Measurements from ENCODE around the gene LYRM4.
A peak's percentile ranks its signal among the peaks of the same experiment; 100 is the strongest.

Gene LYRM4

GRCh38 chr6:5149159-5149704 is 111.5 kb downstream of the LYRM4 start:
- DNase-seq = no peak

DNA sequence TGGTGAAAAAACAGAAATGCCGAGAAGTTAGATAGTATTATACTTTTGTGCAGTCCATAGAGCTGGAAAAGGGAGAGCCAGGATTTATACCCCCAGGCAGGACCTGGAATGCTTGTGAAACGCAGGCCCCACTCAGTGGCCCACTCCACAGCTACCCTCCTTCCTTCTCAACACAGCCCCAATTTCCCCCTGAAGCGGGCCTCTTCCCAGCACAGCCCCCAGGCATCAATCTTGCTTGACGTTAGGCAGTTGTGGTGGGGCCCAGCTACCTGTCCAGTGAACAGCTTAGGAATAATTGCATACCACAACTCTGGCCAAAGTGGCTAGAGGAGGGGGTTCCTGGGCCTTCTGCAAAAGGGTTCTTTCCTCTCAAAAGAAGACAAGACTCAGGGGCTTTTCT is 114.4 kb downstream of the LYRM4 start:
- DNase-seq = no peak

GRCh38 chr6:5143634-5144311 is 117.0 kb downstream of the LYRM4 start:
- peak in 54 of 56 donors; percentile 24 to 95 (median 71) for DNase-seq

GRCh38 chr6:5142915-5143314 is 117.8 kb downstream of the LYRM4 start:
- DNase-seq = no peak

- no peak for DNase-seq
These were observed 118.6 kb downstream of the LYRM4 start for GRCh38 chr6:5142131-5142530.

GRCh38 chr6:5141046-5141445 is 119.7 kb downstream of the LYRM4 start:
- DNase-seq = no peak

DNA sequence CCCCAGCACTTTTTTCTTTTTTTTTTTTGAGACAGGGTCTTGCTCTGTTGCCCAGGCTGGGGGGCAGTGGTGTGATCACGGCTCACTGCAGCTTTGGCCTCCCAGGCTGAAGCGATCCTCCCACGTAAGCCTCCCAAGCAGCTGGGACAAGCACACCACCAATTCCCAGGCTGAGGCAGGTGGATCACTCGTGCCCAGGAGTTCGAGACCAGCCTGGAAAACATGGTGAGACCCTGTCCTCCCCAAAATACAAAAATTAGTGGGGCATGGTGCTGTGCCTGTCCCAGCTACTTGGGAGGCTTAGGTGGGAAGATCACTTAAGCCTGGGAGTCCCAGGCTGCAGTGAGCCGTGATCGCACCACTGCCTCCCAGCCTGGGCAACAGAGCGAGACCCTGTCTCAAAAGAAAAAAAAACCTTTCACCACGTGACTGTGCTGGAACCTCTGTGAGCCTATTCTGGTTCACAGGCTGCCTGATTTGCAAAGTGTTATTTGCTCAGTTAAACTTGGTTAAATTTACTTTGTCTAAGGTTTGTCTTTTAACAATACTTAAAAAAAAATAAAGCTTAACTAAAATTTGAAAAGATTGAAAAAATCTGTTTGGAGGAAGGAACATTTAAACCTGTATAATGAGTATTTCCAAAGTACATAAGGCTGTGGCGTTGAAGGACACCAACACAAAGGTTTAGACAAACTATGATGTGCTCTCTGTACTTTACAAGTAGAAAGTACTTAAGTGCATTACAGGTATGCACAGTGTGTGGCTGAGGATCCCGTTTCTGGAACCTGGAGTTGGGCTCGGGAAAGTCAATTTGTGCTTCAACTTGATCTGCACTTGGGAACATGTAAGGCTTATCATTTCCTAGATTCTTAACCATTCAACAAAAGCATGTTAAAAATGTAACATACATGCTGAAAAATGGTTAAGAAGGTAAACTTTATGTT is 120.7 kb downstream of the LYRM4 start:
- DNase-seq = no peak

GRCh38 chr6:5138995-5139827 is 121.5 kb downstream of the LYRM4 start:
- no peak for DNase-seq

- no peak for DNase-seq
These were observed 123.9 kb downstream of the LYRM4 start for GRCh38 chr6:5136851-5137250.

DNA sequence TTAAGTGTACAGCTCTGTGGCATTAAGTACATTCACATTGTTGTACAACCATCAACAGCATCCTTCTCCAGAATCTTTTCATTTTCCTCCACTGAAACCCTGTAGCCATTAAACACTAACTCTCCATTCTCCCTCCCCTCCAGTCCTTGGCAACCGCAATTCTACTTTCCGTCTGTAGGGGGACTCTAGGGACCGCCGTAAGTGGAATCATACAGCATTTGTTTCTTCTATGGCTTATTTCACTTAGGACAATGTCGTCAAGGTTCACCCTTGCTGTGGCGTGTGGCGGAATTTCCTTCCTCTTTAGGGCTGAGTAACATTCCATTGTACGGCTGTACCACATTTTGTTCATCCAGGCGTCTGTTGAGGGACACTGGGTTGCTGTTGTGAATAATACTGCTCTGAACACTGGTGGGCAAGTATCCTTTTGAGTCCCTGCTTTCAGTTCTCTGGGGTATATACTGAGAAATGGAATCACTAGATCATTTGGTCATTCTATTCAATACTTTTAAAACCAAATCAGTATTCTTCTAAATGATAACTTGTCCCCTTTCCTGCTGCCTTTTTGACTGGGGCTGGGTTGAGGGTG is 124.9 kb downstream of the LYRM4 start:
- peak in 1 of 56 donors; percentile 21 for DNase-seq

DNA sequence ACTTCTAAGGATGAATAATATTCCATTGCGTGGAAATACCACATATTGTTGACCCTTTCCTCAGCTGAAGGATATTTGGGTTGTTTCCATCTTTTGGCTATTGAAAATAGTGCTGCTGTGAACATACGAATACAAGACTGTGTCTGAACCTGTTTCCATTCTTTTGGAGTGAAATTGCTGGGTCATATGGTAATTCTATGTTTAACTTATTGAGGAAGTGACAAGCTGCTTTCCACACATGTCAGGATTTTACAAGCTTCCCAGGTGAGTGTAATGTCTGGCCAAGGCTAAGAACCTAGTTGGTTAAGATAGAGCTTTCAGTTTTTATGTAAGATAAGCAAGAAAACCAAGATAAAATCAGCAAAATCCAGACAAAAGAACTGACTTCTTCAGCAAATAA is 126.8 kb downstream of the LYRM4 start:
- DNase-seq = no peak

DNA sequence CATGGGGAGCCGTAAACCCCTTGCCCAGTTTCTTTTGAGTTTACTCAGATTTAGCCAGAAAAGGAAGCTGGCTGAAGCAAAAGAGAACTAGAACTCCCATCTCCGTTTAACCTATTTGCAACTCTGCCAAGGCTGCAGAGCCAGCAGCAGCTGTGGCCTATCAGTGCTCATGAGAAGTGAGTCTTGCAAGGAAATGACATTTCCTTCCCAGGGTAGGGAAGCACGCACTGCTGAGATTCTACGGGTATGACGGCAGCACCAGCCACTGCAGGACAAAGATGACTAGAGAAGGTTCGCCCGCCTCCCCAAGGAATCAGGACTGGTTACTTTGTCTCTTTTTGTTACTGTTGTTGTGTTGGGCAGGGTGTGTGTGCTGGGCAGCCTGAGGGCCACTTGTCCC is 128.0 kb downstream of the LYRM4 start:
- peak in 43 of 56 donors; percentile 13 to 86 (median 38) for DNase-seq

DNA sequence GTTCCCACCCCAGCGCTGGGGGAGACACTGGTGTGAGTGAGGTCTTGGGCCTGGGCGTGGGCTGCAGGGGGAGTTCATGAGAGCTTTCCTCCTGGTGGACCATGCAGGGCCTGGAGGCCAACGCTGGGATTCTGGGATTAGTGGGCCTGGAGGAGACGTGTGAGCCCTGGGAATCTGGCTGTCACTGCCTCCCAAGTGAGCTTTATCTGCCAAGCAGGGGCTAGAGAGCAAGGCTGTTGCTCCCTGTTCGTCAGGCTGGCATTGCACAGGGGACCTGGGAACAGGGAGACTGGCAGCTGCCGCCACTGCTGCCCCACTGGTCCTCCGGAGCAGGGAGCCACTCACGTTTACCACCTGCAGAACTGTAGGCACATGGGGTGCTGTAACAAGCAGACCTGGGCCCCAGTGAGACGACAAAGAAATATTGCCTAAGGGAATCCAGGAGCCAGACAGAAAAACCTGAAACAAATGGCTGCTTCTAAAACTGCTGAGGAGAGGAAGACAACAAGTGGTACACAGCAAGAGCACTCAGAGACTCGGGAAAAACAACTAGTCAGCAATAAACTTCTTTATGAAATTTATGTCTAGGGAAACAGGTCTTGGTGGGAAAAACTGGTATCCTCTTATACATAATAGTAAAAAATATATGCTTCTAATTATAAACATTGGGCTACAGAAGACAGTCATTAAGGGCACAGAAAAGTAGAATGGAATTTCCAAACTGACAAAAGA is 130.4 kb downstream of the LYRM4 start:
- no peak for DNase-seq

DNA sequence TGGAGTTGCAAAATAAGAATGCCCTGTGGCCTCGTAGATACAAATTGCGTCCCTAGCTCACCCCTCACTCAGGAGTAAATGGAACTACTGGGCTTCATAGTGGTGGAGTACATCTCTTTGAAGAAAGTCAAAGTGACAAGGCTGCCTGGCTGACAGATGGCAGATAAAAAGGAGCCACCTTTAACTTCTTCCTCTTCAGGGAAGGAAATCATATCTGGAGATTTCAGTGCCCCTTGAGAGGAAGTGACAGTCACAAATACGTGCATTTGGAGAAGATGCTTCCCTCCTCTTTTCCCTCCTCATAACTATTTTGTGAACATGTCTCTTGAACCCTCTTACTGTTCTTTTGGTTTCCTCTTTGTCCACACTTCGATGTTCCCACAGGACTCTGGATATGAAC is 132.4 kb downstream of the LYRM4 start:
- DNase-seq = no peak

DNA sequence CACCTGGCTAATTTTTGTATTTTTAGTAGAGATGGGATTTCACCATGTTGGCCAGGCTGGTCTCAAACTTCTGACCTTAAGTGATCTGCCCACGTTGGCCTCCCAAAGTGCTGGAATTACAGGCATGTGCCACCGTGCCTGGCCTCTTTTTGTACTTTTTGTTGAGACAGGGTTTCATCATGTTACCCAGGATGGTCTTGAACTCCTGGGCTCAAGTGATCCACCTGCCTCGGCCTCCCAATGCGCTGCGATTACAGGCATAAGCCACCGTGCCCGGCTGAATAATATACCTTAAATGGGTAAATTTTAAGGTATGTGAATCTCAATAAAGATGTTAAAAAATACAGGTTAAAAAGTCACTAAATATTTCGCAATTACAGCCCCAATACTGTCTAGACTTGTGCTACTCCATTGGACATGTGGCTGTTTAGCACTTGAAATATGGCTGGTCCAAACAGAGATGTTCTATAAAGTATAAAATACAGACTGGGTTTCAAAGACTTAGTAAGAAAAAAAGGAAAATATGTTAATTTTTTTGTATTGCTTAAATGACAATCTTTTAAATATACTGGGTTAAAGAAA is 133.6 kb downstream of the LYRM4 start:
- DNase-seq = no peak

- DNase-seq = no peak
These were observed 134.5 kb downstream of the LYRM4 start for GRCh38 chr6:5126214-5126613.

- no peak for DNase-seq
These were observed 135.4 kb downstream of the LYRM4 start for GRCh38 chr6:5125152-5126006.

GRCh38 chr6:5124526-5124925 is 136.2 kb downstream of the LYRM4 start:
- DNase-seq = no peak
